Cardiac septum (tissue), 1 donor: Measurements from ENCODE around the gene PRDM15. TPM values are rescaled to one million over a fixed set of nuclear protein-coding genes. Genes with fewer than 3 reads are reported as not detected.

ENCODE experiments used
- DNase-seq: peaks from one replicate; pipeline ENCODE4 v3.0.0-alpha.2; 2020; ENCODE audit warnings: low spot score
- intact Hi-C: fragments of 100-400 bp; cut with DNase I; formaldehyde crosslinking; loops from one replicate; pipeline ENCODE4 v1.14.0; 2022
- total RNA-seq: library from RNA; stranded (reverse); fragmentation: NEBNext Ultra II Directional; extraction: Animal tissue kit (Norgen Biotek cat#: 25700); gene quantifications from one replicate; pipeline ENCODE4 v1.2.1, GENCODE V29; 2021
- donor health status: DM: no; HTN: no; CAD: no.

The PRDM15 gene
- total RNA-seq, 1 donor from 2014 or later = 3.5 TPM

GRCh38 chr21:41761934-41762635 lies 117.1 kb downstream of the PRDM15 start:
- intact Hi-C loops = no loop called here

GRCh38 chr21:41761211-41761933 lies 117.8 kb downstream of the PRDM15 start:
- DNase-seq = no peak
- intact Hi-C loops = no loop called here

More at GRCh38 chr21:41761934-41762635, 117.1 kb downstream of the PRDM15 start:
- DNase-seq = peak; percentile 81

GRCh38 chr21:41760411-41760810 lies 118.7 kb downstream of the PRDM15 start:
- intact Hi-C loops = no loop called here
- DNase-seq = no peak

- intact Hi-C loops = no loop called here
- no peak for DNase-seq
Measured at GRCh38 chr21:41759926-41760325, 119.2 kb downstream of the PRDM15 start.

GRCh38 chr21:41759214-41759840 lies 119.8 kb downstream of the PRDM15 start:
- intact Hi-C loops = no loop called here
- no peak for DNase-seq

GRCh38 chr21:41758550-41758949 lies 120.6 kb downstream of the PRDM15 start:
- DNase-seq = no peak

GRCh38 chr21:41755934-41756773 lies 123.0 kb downstream of the PRDM15 start:
- intact Hi-C loops = no loop called here
- no peak for DNase-seq

More at GRCh38 chr21:41758550-41758949, 120.6 kb downstream of the PRDM15 start:
- intact Hi-C loops = no loop called here

- intact Hi-C loops = no loop called here
- DNase-seq = no peak
Measured at GRCh38 chr21:41755258-41755933, 123.7 kb downstream of the PRDM15 start.

GRCh38 chr21:41754479-41754891 lies 124.7 kb downstream of the PRDM15 start:
- intact Hi-C loops = no loop called here

GRCh38 chr21:41753006-41753898 lies 125.9 kb downstream of the PRDM15 start:
- intact Hi-C loops = no loop called here

More at GRCh38 chr21:41754479-41754891, 124.7 kb downstream of the PRDM15 start:
- DNase-seq = no peak

GRCh38 chr21:41752231-41752681 lies 126.9 kb downstream of the PRDM15 start:
- no peak for DNase-seq
- intact Hi-C loops = no loop called here

More at GRCh38 chr21:41753006-41753898, 125.9 kb downstream of the PRDM15 start:
- DNase-seq = no peak

GRCh38 chr21:41751611-41752011 lies 127.5 kb downstream of the PRDM15 start:
- intact Hi-C loops = no loop called here
- DNase-seq = no peak

- DNase-seq = no peak
- intact Hi-C loops = no loop called here
Measured at GRCh38 chr21:41750532-41751151, 128.5 kb downstream of the PRDM15 start.

- intact Hi-C loops = no loop called here
Measured at GRCh38 chr21:41750051-41750450, 129.1 kb downstream of the PRDM15 start.

GRCh38 chr21:41749286-41749685 lies 129.9 kb downstream of the PRDM15 start:
- intact Hi-C loops = no loop called here
- DNase-seq = no peak

More at GRCh38 chr21:41750051-41750450, 129.1 kb downstream of the PRDM15 start:
- DNase-seq = no peak
